ENCODE results near the gene ANKRD26.

ANKRD26 gene

DNA sequence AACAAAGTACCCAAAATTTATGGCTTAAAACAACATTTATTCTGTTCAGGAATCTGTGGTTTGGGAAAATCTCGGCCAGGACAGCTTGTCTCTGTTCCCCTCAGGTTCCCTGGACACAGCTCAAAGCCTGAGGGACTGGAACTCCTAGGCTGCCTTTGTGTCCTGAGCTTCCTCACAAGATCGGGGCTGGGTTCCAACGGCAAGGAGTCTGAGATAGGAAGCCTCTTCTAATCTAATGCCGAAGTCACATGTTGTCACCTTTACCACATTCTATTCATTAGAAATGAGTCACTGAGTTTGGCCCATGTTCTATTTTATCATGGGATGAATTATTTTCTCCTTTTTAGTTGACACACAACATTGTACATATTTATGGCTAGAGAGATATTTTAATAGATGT lies 80.5 kb downstream of the ANKRD26 start:
- DNase-seq, result no peak

DNA sequence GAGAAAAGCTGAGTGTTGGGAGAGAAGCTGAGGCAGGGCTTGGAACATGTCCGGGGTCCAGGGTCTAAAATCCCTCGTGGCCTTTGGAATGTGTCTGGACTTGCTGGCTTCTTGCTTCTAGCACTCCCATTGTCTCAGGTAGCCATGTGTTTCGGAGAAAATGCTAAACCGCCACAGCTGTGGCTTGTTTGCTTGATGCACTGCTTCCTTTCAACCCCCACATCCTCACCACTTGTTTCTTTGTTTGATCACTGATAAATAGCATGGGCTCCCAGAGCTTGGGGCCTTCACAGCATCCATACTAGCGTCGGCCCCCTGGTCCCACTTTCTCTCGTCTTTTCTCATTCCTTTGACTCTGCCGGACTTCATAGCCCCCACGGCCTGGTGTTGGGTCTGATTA lies 102.7 kb downstream of the ANKRD26 start:
- DNase-seq, result no peak

DNA sequence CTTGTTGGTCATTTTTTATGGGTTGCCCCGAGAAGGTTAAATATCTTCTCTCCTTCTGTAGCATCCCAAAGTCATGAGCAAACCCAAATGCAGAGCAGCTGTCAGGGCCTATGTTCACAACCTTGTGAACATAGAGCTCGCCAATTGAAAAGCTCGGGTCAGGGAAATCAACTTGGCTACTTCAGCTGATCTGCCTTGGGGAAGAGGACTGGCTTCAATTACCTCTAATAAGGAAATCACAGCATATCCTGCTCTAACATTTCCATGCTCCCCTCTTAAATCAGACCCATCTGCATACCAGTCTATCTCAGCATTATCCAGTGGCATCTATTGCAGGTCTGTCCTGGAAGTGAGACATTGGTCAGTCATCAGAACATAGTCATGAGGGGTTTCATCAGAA lies 105.6 kb downstream of the ANKRD26 start:
- no peak for DNase-seq

DNA sequence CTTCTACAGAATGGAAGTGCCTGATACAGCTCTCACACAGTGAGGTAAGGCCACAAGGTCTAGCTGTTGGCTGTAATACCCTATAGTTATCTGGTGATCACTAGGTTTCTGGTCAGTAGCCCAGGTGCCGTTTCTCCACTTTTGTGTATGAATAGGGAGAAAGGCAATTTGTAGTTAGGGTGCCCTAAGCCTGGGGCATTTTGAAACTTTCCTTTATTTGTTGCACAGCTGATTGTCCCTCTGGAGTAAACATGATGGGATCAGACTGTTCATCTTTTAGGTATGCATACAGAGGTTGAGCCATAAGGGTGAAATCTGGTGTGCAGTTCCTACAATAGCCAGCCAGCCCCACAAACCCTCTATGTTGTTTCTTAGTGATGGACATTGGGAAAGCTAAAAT lies 112.4 kb downstream of the ANKRD26 start:
- no peak for DNase-seq

DNA sequence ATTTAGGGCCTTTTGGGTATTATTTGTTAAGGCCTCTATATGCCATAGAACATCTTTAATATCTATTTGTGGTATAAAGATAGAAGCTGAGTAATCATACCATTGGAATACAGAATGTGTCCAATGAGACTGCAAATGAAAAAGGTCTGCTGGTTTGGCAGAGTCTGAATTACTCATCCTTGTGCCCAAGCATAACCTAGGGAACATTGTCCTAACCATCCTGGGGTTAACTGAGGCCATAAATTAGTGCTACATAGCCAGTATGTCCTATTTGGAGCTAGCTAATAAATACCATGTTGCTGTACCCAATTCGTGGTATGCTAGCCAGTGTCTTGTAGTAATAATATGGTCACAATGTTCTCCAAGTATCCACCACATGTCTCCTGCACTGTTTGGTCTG lies 117.1 kb downstream of the ANKRD26 start:
- DNase-seq, result no peak

DNA sequence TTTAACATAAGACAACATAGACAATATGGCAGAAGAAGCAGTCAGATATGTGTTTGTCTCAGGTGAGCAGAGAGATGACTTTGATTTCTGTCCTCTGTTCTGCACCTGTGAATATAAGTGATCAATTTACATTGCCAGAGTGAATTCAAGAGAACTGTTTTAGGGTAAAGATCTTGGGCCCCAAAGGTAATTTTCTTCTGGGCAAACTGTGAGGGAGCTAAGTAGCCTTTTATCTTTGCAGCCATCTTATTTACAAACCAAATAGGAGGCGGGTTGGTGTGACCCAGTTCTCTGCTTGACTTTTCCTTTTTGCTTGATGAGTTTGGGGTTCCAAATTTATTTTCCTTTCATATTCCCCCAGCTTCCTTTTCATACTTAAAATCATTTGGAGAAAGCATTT lies 118.2 kb downstream of the ANKRD26 start:
- no peak for DNase-seq

DNA sequence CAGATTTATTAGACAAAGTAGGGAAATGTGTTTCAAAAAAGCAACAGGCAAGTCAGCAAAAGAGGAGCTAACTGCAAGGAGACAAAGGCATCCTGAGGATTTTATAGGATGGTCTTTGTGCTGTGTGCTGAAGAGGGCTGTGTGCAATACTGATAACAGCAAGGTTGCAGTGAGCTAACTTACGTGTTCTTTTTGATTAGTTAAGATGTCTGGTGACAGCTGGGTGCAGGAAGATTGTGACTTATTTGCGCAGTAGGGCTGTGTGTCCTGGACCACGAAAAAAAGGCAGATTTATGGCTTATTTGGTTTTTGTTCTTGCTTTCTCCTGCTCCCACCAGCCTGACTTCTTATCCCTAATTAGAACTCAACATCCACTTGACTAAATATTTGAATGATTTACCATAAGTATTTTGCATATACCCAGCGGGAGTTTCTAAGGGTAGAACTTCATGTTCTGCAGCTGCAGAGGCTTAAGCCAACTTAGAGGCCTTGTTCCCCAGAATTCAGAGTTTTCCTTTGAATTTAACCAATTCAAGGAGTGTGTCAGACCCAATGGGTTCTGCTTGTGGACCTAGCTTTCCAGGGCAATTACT lies 119.0 kb downstream of the ANKRD26 start:
- DNase-seq, result no peak

DNA sequence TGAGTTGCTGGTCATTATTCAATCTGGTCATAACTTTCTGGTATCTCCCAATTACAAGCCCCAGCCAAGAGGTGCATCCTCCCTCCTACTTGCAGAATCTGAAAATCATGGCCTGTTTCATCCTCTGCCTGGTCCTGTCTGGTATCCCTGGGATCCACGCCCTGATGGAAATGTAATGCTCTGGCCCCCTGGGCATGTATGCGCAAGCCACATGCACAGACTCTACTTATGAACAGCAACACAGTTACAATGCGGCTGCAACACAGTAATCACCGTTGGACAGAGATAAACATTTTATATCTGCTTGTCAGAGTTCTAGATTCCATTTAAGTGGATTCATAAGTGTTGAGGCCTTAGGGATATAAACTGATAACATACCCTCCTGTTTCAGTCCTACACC lies 121.8 kb downstream of the ANKRD26 start:
- no peak for DNase-seq

DNA sequence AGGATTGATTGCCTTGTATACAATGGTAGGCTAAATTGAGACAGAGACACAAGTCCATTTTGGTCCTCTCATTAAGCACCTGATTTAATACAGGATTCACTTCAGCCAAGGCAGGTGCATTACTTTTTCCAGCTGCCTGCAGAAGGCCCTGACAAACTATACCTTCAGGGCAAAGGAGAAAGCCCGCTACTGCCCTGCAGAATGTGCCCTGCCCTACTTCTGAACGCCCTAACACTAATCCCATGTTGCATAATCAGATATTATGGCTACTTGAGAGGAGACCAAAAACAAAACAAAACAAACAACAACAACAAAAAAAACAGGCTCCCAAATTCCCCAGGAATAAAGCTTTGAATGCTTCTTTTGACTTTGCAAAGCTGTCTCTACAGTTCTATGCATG lies 122.7 kb downstream of the ANKRD26 start:
- no peak for DNase-seq

DNA sequence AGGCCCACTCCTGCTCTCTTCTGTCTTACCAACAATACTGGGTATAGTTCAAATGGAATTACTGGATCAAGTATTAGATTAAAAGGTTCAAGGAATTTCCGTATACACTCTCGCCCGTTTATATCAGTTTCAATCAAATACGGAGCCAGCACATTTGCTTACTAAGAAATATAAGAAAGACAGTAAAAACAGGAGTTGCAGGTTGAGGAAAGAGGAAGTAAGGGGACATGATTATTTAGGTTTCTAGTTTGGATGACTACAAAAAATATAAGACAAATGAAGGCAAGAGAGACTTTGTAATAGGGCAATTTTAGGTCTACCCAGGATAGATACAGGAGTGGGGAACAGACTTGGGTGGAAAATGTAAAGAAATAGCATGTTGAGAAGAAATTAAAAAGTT lies 129.6 kb downstream of the ANKRD26 start:
- no peak for DNase-seq

DNA sequence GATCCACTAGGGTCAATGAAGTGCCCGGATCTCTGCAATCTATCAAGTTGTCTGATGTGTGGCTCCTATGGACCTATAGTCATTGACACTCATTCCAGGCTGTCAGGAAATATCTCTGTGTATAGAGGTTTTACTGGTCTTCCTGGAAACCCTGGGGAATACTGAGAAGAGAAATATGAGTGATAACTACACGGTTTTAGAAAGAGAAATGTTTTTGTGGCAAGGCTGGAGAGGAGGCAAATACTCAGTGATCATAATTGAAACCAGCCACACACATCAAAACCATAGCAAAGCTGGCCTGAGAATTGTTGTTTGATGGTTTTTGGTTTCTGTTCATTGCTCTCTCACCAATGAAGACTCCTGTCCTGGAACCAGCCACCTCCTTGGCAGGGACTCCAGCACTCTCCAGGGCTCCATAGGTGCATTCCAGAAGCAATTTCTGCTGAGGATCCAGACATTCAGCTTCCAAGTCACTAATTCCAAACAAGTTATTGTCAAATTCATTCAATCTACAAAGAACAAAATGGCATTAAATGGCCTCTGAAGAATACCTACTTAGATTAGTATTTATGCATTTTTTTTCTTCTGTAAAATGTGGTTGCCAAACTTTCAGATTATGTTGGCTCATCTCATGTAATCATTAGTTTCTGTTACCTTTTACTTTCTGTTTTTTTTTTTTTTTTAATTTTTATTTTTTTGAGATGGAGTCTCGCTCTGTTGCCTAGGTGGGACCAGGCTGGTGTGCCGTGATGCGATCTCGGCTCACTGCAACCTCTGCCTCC lies 131.0 kb downstream of the ANKRD26 start:
- DNase-seq, result no peak

DNA sequence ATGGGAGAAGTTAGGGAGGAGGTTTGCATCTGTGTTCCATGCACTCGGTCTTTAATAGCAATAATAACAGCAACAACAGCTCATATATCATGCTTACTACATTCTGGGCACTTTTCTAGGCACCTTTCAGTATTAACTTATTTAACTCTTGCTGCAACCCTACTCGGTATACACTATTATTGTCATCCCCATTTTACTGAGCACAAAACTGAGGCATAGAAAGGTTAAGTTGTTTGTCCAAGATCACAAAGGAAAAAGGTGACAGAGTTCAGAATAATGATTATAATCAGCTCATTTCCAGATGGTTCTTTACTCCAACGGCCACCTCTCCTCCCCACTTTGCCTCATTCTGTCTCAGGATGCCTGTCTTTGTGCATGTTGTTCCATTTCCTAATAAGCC lies 137.5 kb downstream of the ANKRD26 start:
- DNase-seq, result no peak

DNA sequence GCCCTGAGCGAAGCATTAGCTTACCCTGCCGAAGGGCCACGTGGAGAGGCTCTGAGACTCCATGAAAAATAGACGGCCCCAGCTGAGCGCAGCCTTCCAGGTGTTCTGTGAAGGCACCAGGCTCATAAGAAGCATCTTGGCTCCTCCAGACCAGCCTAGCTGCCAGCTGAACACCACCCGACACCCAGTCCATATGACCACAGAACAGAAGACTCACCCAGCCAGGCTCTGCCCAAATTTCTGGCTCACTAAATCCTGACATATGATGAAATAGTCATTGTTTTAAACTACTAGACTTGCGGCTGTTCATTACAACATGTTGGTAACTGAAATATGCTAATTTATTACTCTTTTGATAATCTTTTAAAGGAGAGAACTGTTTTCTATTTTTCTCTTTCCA lies 140.0 kb downstream of the ANKRD26 start:
- DNase-seq, result no peak

DNA sequence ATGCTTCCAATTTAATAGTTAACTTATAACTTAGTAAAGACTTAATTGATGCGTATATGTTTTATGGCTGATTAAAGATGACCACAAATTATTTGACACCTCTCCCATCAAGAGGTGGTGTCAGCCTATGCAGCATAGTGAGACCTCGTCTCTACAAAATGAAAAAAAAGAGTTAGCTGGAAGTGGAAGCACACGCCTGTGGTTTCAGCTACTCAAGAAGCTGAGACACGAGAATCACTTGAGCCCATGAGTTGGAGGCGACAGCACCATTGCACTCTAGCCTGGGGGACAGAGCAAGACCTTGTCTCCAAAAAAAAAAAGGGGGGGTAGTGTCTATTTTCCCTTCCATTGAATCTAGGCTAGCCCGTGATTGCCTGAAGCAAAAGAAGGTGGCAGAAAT lies 140.5 kb downstream of the ANKRD26 start:
- DNase-seq, result no peak
